Measurements from ENCODE around the gene SEMA4D. TPM values are rescaled to one million over a fixed set of nuclear protein-coding genes. Genes with fewer than 3 reads are reported as not detected.
"Not testable (repeated sequence)": the region's sequence is repeated elsewhere in the genome, so short reads cannot be mapped to it uniquely, and the experiment has no call there.

Gene SEMA4D
- total and polyA plus RNA-seq, 7 donors: 1.4 to 35.1 (median 4.6) TPM

GRCh38 chr9:89375191-89375760, 122.6 kb downstream of the SEMA4D start:
- no peak overlapping the region for H3K27ac ChIP-seq
- intact Hi-C loops (cut with DNase I): no loop called here
- peaks cover 0 to 11% (median 0%) of the 10 kb centered on the region in 4 donors for H3K36me3 ChIP-seq
- WGBS, 2 donors: 60 to 78% methylated on average over 8 of the region's 8 CpGs
- peaks cover 0 to 9% (median 0%) of the 10 kb centered on the region in 4 donors for H3K4me1 ChIP-seq
- H3K9me3 ChIP-seq: no peaks in the 10 kb centered on the region
- no peak for TF ChIP-seq CTCF (IDR thresholded peaks at IDR 0.05)
- TF ChIP-seq POLR2AphosphoS5 (IDR thresholded peaks at IDR 0.05): no peak
- no peak for TF ChIP-seq EP300 (IDR thresholded peaks at IDR 0.05)
- TF ChIP-seq POLR2A (IDR thresholded peaks at IDR 0.05): no peak
- no peak for DNase-seq
- H3K4me3 ChIP-seq: no peak overlapping the region
- H3K27me3 ChIP-seq: no peaks in the 10 kb centered on the region

DNA sequence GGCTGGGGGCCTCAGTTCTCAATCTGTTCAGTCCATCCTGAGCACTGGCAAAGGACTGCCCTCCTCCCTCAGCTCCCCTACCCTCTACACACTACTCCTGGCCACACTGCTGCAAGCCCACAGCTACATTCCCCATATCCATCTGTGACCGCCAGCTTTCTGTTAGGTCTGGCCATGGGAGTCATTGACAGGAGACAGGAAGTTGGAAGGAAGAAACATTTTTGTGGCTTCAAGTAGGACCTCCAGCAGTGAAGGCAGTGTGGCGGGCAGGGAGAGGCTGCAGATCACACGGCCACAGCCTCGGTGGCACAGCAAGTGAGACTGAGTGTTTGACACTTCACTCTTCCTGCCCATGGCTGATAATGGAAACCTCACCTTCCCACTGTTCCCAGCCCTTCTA, 123.7 kb downstream of the SEMA4D start:
- Histone ChIP-seq H3K9me3 (no peaks in the 10 kb centered on the region), H3K36me3 (peaks cover 0 to 11% (median 0%) of the 10 kb centered on the region in 4 donors), H3K4me3 (no peak overlapping the region), H3K27me3 (no peaks in the 10 kb centered on the region), H3K27ac (no peak overlapping the region), H3K4me1 (peaks cover 0 to 9% (median 0%) of the 10 kb centered on the region in 4 donors)
- TF ChIP-seq POLR2A (IDR thresholded peaks at IDR 0.05) (no peak), EP300 (IDR thresholded peaks at IDR 0.05) (no peak), CTCF (IDR thresholded peaks at IDR 0.05) (no peak), POLR2AphosphoS5 (IDR thresholded peaks at IDR 0.05) (no peak)
- 77 to 88% methylated on average over 4 of the region's 4 CpGs for WGBS, 2 donors
- intact Hi-C loops (cut with DNase I): no loop called here
- no peak for DNase-seq

DNA sequence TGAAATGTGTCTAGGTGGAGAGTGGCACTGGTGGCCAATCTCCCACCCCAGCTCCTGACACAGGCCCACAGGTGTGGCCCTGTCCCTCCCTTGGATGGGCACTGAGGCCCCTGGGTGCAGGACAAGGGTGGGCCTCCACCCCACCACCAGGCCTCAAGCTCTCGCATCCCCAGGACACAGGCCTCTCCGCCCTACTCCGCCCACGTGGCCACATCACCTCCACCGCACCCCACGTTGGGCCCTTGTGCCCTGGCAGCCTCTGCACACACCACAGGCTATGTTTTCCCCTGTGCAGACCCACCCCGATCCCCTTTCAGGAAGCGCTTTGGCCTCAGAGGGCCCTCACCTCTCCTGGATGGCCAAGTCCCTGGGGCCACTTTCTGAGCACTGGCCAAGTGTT, 124.9 kb downstream of the SEMA4D start:
- no peak for DNase-seq
- H3K27me3 ChIP-seq: no peaks in the 10 kb centered on the region
- no peak overlapping the region for H3K27ac ChIP-seq
- peaks cover 0 to 9% (median 0%) of the 10 kb centered on the region in 4 donors for H3K4me1 ChIP-seq
- 92 to 93% methylated on average over 8 of the region's 8 CpGs for WGBS, 2 donors
- no peak overlapping the region for H3K4me3 ChIP-seq
- H3K9me3 ChIP-seq: no peaks in the 10 kb centered on the region
- no peak for TF ChIP-seq POLR2AphosphoS5 (IDR thresholded peaks at IDR 0.05)
- TF ChIP-seq EP300 (IDR thresholded peaks at IDR 0.05): no peak
- no peak for TF ChIP-seq CTCF (IDR thresholded peaks at IDR 0.05)
- intact Hi-C loops (cut with DNase I): no loop called here
- H3K36me3 ChIP-seq: peaks cover 0 to 6% (median 0%) of the 10 kb centered on the region in 4 donors

DNA sequence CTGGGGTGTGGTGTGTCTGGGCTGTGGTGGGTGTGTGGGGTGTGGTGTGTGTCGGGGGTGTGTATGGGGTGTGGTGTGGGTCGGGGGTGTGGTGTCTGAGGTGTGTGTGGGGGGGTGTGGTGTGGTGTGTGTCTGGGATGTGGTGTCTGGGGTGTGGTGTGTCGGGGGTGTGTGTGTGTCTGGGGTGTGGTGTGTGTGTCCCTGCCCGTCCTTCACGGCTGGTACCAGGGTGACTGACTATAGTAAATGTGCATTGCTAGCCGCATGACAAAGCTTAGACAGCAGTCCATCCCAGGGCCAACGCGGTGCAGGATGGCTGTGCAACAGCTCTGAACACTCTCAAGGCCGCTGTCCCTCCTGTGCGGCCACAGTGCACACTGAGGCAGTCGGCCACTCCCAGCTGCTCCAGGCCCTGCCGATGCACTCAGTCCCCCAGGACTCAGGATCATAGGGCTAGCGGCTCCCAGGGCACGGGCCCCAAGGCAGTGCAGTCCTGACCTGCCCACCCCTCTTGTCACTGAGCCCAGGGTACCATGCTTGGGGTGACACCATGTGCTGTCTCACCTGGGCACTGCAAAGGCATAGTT, 125.6 kb downstream of the SEMA4D start:
- Histone ChIP-seq H3K4me1 (peaks cover 0 to 9% (median 0%) of the 10 kb centered on the region in 4 donors), H3K4me3 (no peak overlapping the region), H3K36me3 (peaks cover 0 to 4% (median 0%) of the 10 kb centered on the region in 4 donors), H3K27me3 (no peaks in the 10 kb centered on the region), H3K27ac (no peak overlapping the region), H3K9me3 (no peaks in the 10 kb centered on the region)
- DNase-seq: no peak
- TF ChIP-seq CTCF (IDR thresholded peaks at IDR 0.05): no peak
- TF ChIP-seq POLR2A (IDR thresholded peaks at IDR 0.05): no peak
- no peak for TF ChIP-seq POLR2AphosphoS5 (IDR thresholded peaks at IDR 0.05)
- no peak for TF ChIP-seq EP300 (IDR thresholded peaks at IDR 0.05)
- 66 to 73% methylated on average over 14 of the region's 14 CpGs for WGBS, 2 donors
- intact Hi-C loops (cut with DNase I): no loop called here

DNA sequence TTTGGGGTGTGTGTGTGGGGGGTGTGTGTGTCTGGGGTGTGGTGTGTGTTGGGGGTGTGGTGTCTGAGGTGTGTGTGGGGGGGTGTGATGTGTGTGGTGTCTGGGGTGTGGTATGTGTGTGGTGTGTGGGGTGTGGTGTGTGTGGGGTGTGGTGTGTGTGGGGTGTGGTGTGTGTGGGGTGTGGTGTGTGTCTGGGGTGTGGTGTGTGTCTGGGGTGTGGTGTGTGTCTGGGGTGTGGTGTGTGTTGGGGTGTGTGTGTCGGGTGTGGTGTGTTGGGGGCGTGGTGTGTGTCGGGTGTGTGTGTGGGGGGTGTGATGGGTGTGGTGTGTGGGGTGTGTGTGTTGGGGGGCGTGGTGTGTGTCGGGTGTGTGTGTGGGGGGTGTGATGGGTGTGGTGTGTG, 126.1 kb downstream of the SEMA4D start:
- H3K9me3 ChIP-seq; DNase-seq; H3K4me3 ChIP-seq; H3K36me3 ChIP-seq; intact Hi-C loops (cut with DNase I); H3K27me3 ChIP-seq; H3K27ac ChIP-seq; H3K4me1 ChIP-seq: not testable (repeated sequence)
- WGBS, 2 donors: 35 to 74% methylated on average over 5 of the region's 5 CpGs
